Hematopoietic multipotent progenitor cell treated with erythropoietin and hydrocortisone succinate and interleukin-3 and kit ligand, for 17 days (in vitro differentiated cells): Measurements from ENCODE around the gene SGCA.

Source experiments
- DNase-seq: peaks from one replicate; pipeline ENCODE4 v3.0.0-alpha.2; 2015; ENCODE audit warnings: low spot score

The SGCA gene

DNA sequence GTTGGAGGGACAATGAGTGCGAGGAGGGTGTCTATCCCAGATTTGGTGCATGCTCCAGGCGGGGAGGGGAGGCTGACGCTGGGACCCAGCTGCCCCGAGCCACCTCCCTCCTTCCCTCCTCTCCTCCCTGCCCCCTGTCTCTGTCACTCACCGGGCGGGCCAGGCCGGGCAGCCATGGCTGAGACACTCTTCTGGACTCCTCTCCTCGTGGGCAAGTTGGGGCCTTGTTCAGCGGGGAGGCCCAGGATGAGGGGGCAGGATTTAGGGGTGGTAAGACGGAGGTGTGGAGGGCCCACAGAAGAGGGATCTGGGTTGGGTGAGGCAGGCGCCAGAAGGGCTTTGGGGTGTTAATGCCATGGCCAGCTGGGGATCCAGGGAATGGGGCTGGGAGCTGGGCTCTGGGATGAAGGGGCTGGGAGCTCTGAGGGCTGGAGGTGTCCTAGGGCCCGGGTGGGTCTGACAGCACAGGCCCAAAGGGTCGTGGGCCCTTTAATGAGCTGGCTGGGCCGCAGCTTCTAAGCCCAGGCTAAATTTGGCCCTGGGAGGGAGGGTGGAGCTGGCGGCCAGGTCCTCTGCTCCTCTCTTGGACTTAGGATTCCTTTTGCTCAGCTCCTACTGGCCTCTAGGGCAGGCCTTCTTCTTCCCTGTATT, at the start of gene SGCA:
SGCA (plus strand) TSS at position 139 of the 651 bp plus-strand sequence; CDS start at position 175, 36 bp downstream.
- no peak for DNase-seq

DNA sequence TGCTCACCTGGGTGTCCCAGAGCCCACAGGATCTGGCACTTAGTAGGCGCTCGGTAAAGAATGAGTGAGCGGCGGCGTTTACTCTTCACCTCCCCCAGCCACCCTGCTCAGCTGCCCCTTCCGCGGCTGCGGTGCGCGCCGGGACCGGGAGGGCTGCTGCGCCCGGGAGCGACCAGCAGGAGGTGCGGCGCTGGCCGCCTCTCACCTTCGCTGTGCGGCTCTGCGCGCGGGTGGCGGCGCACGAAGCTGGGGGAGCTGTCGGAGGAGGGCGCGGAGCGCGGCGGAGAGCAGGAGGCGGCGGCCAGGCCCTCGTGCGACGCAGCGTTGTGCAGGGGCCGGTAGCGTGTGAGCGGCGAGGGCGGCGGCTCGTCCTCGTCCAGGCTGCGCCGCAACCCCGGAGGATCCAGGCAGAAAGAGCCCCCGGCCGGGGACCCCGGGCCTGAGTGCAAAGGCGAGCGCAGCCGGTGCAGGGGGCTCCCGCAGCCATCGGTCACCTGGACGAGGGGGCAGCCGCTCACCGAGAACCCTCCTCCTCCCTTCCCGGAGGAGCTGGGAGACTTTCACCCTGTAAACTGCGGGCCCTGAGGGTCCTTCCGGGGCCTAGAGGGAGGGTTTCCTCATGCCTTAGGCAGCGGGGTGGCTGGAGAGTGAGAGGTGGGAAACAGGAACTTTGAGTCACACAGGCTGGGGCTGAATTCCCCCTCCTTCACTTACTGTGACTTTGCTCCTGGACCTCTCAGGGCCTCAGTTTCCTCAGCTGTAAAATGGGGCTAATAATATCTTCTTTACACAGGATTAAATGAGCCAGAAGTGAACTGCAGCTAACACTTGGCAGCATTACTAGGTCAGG, 48.4 kb upstream of the SGCA start:
- no peak for DNase-seq

DNA sequence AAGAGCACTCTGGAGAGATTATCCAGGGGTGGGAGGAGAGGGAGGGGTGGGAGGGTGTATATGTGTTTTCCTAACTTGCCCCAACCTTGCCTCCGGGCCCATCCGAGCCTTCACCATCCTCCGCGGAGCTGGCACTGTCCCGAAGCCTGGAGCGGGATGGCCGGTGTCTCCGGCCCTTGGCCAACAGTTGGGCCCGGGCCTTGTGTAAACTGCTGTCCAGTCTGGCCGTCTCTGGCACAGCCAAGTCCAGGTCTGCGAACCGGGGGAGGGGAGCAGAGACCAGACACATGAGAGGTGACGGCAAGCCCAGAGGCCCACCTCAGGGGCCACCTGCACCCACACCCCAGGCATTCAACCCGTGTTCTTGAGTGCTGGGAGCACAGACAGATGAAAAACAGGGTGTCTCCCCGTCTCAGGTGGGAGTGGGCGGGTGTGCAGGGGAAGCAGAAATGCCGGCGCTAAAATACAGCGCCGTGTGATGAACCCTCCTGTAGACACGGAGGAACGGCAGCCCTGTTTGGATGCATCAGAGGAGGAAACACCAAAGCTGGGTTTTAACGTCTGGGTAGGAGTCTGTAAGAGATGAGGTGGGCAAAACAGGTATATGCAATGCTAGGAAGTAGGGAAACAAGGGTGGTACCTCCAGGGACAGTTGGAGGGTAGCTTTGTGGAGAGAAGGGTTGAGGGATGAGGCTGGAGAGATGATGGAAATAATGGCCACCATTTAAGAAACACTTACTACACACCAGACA, 47.6 kb upstream of the SGCA start:
- no peak for DNase-seq

DNA sequence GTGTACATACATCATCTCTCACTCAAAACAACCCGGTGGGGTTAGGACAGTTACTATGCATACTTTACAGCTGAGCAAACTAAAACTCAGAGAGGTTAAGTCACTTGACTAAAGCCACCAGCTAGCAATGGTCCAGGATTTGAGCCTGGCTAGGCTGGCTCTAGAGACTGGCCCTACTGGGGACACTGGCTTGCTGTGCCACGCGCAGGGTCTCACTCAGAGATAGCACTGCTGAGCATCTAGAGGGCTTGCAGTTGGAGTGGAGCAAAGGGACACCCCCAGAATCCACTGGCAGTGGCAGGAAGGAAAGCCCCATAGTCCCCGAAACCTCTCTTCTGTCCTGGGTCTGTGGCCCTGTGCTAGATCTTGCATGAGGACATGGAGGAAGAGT, 47.0 kb upstream of the SGCA start:
- no peak for DNase-seq

DNA sequence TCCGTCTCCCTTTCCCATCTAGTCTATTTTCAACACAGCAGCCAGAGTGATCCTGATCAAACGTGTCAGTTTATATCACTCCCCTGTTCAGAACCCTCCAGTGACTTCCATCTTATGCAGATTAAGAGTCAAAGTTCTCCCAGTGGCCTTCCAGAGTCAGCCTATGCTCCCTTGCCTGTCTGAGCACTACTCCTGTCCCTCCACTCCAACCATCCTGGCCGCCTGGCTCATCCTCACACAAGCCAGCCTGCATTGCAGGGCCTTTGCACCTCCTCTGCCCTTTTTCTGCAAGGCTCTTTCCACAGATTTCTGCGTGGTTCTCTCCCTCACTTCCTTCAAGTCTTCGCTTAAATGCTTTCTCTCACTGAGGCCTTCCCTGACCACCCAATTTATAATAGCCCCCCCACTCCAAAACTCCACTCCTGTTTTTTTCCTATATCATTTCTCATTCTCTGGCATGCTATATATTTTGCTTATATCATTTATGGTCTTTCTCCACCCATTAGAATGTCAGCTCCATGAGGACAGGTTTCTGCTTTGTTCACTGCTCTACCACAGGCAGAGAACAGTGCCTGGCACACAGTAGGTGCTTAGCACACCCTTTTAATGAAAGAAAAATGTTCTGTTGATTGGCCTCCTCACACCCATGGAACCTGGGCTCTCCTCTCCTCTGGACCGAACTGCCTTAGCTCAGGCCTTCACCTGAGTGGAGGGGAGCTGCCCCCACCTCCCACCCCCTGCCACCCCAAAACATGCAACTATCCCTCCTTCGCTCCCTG, 45.1 kb upstream of the SGCA start:
- no peak for DNase-seq

DNA sequence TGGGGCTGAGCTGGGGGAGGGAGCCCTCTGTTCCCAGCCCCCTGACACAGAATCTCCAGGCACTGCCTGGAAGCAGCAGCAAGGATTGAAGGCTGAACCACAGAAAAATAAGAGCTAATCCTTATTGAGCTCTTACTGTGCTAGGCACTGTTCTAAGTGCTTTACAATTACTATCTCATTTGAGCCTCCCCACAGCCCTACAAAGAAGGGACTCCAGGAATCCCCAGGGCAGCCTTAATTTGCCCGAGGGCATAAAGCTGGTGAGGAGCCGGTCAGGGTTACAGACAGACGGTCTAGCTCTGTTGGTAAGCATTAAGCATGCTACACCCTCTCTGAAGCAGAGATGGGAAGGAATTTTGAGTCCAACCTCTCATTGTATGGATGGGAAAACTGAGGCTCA, 42.9 kb upstream of the SGCA start:
- no peak for DNase-seq

DNA sequence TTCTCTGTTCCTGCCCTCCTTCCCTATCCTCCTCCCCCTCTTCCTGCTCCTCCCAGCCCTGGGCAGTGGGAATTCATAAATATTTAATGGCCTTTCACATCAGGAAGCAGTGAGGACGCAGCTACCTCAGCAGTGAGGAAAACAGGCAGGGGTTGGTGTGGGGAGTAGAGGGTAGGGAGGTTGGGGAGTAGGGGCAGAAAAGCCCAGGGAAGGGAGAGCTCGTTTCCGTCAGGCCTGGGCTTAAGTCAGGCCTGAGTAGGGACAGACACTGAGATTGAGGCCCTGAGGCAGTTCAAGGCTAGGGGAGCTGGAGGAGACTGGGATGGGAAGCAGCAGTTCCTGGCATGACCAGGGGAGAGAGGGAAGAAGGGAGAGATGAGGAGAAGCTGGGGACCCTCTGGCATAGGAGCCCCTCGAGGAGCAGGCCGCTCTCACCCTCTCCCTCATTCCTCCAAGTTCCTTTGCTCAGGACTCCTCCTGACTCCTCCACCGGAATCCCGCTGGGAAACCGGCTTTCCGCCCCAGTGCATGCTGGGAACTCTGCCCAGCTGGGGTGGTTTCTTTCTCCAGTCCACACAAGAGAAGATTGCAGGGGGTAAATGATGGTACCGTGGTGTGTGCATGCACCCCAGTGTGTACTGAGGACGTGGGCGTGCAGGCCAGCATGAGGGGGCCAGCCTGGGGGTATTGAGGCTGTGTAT, 42.0 kb upstream of the SGCA start:
- no peak for DNase-seq

DNA sequence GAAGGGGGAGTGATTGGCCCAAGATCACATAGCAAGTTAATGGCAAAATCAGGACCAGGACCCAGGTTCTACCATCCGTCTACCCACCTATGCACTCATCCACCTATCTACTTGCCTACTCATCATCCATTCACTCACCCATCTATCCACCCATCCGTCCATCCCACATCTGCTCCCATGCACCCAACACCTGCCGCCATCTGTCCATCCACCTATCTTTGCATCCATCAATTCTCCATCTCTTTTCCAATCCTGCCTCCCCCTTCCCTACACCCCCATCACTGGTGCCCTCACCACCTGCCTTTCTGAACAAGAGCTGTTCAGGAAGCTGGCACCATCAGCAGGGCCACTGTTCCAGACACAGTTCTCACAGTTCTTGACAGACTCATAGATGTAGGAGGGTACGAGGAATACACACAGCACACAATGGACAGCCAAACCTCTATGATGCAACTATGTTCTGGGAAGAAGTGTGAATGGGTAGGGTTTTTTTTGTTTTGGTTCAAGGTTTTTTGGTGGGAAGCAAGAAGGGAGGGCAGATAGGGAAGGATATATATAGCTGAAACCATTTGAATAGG, 40.3 kb upstream of the SGCA start:
- DNase-seq: no peak

DNA sequence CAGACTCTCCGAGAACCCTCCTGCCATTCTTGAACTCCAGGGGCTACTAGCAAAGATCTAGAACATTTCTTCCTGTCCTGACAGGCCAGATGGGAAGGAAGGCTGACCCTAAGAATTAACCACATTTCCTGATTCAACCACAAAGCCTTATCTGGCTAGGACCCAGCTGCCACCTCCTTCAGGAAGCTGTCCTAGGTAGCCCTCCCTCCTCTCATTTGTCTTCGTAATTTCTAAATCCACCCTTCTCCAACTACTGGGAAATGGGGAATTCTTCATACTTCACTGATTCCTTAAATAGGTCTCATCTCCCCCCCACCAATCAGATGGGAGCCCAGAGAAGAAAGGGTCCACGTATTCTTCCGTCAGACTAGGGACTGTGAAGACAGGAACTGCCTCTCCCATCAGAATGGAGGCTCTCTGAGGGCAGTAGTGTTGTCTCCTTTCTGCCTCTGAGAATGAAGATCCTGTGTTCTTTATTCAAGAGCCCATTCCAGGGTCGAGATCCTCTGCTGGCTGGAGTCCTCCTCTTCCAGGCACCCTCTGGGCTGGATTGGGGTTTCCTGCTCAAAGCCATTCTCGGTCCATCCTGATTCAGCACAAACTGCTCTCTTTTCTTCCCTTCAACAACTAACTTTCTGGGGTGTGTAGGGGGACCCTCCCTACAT, 38.0 kb upstream of the SGCA start:
- DNase-seq: no peak

DNA sequence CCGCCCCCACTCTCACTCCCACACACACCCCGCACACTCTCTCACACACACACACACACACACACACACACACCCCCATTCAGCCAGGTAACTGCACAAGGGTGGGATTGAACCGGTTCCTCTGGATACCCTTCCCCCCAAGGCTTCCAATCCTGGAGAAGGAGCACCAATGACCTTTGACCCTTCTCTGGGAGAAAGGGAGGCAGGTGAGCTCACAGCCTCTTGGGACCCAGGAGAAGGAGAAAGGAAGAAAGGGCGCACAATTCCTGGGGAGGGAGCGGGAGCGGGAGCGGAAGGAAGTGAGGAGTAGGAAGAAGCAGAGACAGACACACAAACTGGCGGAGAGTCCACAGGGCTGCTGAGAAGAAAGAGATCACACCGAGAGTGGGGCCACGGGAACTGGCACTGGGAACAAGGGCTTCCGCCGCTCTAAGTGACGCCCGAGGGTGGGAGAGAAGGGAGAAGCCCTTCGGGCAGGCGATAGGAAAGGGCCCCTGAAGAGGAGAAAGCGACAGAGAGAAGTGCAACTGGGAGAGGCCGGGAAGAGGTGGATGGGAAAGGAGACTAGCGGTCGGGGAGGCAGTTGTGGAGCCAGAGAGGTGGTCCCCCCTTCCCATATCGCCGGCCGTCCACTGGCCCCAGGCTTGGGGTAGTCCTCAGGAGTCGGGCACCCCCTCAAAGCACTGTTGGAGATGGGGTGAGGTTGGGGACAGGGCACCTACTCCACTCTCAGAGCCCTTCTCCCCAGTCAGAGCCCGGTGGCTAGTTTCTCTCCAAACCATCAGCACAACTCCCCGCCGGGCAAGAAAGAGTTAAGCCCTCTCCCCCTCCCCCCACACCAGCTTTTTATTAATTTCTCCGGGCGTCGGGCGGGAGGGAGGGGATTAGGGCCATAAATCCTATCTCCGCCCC, 37.1 kb upstream of the SGCA start:
- no peak for DNase-seq

DNA sequence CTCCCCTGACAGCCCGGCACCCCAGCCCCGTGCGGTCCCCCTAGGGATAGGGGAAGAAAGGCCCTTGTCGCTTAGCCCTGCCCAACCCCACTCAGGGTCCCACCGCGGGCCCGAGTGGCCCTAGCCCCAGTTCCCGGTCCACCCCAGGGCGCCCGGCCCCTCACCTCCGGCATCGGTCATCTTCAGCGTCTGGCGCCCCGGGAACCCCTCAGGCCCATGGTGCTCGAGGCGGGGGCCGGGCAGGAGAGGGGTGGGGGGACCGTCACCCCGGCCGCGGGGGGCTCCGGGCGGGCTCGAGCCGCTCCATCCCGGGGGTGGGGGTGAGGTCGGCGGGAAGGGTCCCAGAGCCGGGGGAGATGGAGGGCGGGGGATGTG, 36.5 kb upstream of the SGCA start:
- DNase-seq: no peak

DNA sequence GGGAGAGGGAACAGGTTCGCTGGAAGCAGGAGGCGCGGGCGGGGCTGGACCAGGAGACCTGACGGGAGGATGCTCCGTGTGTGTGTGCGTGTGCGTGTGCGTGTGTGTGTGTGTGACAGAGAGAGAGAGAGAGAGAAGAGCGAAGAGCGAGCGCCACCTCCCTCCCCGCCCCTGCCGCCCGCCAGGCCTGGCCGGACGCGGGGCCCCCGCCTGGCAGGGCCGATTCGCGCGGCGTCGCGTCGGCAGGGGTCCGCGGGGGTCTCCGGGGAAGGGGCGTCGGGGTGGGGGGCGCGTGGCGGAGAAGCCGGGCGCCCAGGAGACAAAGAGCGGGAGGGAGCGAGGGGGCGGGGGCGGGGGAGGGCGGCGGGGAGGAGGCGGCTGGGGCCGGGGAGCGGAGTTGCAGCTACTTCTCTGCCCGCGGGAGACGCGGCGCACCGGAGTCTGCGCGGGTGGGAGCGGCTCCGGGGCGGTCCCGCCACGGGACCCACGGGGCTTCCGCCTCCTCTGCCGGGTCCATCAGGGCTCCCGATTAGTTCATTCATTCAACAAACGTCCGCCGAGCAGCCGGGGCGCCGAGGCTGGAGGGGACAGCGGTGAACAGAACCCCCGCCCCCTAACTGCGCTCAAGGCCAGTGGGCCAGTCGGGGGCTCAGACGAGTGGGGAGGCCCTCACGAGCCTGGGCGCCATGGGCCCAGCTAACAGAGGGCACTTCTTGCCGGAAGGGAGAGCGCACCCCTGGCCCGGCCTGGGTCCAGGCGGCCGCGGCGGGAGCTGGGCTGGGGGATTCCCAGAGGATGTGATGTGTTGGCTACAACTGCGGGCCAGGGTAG, 35.9 kb upstream of the SGCA start, which contains the start of gene SAMD14:
SAMD14 (minus strand) TSS at position 433 of the 831 bp plus-strand sequence. CDS start 5,201 bp downstream, outside the sequence.
- no peak for DNase-seq

DNA sequence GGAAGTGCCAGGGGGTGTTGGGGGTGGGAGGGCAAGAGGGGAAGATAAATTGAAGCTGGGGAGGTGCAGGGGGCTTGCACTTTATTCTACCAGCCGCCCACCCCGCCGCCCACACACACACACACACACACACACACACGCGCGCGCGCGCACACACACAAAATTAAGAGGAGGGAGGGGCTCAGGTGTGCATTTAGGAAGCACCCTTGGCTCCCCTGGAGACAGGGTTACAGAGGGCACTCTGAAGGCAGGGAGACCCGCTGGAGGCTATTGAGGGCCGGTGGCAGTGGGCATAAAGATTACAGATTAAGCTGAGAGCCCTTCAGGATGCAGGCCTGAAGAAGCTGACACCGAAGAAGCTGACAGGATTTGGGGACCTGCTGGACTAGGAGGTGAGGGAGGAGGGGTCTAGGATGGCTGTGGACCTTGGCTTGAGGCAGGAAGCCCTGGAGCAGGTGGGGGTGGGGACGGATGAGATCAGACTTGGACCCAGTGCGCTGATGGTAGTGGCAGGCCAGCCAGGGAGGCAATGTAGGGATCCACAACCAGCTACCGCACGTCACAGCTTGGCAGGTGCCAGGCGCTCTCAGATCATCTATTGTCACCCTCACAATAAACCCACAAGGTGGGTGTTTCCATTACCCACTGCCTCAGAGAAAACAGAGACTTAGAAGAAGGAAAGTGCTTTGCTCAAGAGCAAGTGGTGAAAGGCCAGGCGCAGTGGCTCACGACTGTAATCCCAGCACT, 35.1 kb upstream of the SGCA start:
- DNase-seq: no peak

DNA sequence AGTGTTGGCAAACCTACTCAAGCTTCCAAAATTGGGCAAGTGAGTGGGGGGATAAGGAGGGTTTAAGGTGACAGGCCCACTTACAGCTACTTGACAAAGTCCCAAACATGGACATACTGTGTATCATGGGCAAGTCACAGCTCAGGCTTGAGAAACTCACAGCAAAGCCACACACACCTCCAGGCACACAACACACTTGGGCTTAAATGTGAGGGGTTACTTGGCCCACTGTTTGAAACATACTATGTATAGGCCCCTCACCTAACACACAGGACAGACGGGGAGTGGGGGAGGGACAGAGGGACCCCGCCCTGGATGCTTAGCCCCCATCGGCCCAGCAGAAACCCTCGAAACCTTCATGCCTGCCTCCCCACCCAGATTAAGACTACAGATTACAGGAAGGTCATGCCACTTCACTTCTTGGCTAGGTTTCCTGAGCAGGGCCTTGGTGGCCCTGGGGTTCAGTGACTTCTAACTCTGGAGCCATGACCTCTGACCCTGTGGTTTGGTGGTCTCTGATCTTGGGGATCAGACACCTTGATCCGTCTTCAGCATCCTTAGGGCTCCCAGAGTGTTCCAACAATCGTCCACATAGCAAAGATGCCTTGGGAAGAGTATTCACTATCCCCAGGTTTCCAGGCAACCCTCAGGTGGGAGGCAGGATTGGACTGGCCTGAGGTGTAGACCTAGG, 33.6 kb upstream of the SGCA start:
- DNase-seq: no peak

DNA sequence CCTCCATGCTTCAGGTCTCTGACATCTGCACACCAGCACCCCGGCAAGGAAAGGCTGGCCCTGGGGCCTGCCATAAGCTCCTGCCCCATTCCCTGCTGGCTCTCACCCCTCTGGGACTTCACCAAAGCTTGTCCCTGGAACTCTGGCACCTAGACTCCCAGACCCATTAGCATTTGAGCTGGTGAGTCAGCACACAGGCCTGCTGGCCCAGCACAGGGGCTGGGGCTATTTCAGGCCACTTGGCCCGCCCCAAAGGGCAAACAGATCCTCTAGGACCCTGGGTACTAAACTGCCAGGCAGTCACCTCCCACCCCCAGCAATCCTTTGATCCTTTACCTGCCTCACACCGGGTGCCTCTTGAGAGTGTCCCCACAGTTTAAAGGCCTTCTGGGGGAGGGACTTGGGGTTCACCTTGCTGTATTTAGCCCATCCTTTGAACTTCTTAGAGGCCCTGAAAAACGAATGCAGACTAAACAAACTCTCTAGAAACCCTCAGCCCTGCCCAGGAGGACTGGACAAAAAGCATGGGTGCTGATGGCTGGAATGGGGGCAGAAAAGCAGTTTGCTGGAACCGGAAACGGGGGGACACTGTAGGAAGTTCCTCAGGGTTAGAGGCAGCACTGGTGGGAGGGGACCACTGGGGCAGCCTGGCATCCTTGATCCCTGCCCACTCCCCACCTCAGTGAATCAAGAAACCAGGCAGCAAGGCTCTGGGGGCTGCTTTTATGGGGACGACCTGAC, 32.6 kb upstream of the SGCA start:
- no peak for DNase-seq

DNA sequence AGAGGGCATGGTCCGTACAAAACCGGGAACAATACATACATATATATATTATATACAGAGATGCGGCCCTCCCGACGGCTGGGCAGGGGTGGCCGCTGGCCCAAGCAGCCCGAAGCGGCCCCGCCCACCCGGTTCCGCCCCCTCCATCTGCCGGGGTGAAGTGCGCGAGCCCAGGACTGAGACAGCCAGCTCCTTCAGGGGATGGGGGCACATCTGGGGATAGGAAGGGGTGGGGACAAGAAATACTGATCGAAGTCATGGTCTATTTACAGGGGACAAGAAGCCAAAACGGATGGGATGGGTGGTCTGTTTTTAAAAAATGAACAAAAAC, 32.1 kb upstream of the SGCA start:
- no peak for DNase-seq
